ENCODE results near the gene ANKRD28.
"Not testable (repeated sequence)": the region's sequence is repeated elsewhere in the genome, so short reads cannot be mapped to it uniquely, and the experiment has no call there.

DNA sequence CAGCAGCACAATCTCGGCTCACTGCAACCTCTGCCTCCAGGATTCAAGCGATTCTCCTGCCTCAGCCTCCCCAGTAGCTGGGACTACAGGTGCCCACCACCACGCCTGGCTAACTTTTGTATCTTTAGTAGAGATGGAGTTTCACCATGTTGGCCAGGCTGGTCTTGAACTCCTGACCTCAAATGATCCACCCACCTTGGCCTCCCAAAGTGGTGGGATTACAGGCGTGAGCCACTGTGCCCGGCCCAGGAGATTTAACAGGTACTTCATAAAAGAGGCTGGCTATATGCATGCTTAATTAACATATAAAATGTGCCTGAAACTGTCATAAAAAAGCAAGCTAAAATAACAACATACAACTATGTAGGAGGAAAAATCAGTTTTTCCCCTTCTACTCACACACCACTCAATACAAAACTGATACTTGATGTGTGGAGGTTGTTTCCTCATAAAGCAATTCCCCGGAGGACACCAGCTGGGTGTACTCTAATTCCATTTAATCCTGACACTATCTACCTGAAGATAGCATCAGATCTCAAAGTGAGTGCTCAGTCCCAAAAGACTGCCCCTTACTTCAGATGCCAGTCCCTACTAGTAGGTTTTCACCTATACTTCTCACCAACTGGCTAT, 22.7 kb downstream of the ANKRD28 start:
- TF ChIP-seq, protein P1, sequence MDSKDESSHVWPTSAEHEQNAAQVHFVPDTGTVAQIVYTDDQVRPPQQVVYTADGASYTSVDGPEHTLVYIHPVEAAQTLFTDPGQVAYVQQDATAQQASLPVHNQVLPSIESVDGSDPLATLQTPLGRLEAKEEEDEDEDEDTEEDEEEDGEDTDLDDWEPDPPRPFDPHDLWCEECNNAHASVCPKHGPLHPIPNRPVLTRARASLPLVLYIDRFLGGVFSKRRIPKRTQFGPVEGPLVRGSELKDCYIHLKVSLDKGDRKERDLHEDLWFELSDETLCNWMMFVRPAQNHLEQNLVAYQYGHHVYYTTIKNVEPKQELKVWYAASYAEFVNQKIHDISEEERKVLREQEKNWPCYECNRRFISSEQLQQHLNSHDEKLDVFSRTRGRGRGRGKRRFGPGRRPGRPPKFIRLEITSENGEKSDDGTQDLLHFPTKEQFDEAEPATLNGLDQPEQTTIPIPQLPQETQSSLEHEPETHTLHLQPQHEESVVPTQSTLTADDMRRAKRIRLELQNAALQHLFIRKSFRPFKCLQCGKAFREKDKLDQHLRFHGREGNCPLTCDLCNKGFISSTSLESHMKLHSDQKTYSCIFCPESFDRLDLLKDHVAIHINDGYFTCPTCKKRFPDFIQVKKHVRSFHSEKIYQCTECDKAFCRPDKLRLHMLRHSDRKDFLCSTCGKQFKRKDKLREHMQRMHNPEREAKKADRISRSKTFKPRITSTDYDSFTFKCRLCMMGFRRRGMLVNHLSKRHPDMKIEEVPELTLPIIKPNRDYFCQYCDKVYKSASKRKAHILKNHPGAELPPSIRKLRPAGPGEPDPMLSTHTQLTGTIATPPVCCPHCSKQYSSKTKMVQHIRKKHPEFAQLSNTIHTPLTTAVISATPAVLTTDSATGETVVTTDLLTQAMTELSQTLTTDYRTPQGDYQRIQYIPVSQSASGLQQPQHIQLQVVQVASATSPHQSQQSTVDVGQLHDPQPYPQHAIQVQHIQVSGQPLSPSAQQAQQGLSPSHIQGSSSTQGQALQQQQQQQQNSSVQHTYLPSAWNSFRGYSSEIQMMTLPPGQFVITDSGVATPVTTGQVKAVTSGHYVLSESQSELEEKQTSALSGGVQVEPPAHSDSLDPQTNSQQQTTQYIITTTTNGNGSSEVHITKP (IDR thresholded peaks at IDR 0.05; ENCODE audit: partially characterized antibody): not testable (repeated sequence)
- not testable (repeated sequence) for TF ChIP-seq SPI1 (IDR thresholded peaks at IDR 0.05; ENCODE audit: borderline replicate concordance, low read depth, low read length); C11orf30 (IDR thresholded peaks at IDR 0.05; ENCODE audit: low read depth); ATF1 (CRISPR knock-in tag; IDR thresholded peaks at IDR 0.05); ATF1 (tag; IDR thresholded peaks at IDR 0.05); FOXJ3 (CRISPR knock-in tag; IDR thresholded peaks at IDR 0.05); JUN (IDR thresholded peaks at IDR 0.05; ENCODE audit: borderline replicate concordance, low read depth, low read length); JUN (CRISPR knock-in tag; IDR thresholded peaks at IDR 0.05; ENCODE audit: borderline replicate concordance); TAF1 (IDR thresholded peaks at IDR 0.05; ENCODE audit: control insufficient read depth, extremely low read depth, insufficient read depth, low read length, severe bottlenecking)
- TF ChIP-seq, protein P2, sequence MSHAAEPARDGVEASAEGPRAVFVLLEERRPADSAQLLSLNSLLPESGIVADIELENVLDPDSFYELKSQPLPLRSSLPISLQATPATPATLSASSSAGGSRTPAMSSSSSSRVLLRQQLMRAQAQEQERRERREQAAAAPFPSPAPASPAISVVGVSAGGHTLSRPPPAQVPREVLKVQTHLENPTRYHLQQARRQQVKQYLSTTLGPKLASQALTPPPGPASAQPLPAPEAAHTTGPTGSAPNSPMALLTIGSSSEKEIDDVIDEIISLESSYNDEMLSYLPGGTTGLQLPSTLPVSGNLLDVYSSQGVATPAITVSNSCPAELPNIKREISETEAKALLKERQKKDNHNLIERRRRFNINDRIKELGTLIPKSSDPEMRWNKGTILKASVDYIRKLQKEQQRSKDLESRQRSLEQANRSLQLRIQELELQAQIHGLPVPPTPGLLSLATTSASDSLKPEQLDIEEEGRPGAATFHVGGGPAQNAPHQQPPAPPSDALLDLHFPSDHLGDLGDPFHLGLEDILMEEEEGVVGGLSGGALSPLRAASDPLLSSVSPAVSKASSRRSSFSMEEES (CRISPR knock-in tag; IDR thresholded peaks at IDR 0.05): not testable (repeated sequence)
- TF ChIP-seq, protein P3, sequence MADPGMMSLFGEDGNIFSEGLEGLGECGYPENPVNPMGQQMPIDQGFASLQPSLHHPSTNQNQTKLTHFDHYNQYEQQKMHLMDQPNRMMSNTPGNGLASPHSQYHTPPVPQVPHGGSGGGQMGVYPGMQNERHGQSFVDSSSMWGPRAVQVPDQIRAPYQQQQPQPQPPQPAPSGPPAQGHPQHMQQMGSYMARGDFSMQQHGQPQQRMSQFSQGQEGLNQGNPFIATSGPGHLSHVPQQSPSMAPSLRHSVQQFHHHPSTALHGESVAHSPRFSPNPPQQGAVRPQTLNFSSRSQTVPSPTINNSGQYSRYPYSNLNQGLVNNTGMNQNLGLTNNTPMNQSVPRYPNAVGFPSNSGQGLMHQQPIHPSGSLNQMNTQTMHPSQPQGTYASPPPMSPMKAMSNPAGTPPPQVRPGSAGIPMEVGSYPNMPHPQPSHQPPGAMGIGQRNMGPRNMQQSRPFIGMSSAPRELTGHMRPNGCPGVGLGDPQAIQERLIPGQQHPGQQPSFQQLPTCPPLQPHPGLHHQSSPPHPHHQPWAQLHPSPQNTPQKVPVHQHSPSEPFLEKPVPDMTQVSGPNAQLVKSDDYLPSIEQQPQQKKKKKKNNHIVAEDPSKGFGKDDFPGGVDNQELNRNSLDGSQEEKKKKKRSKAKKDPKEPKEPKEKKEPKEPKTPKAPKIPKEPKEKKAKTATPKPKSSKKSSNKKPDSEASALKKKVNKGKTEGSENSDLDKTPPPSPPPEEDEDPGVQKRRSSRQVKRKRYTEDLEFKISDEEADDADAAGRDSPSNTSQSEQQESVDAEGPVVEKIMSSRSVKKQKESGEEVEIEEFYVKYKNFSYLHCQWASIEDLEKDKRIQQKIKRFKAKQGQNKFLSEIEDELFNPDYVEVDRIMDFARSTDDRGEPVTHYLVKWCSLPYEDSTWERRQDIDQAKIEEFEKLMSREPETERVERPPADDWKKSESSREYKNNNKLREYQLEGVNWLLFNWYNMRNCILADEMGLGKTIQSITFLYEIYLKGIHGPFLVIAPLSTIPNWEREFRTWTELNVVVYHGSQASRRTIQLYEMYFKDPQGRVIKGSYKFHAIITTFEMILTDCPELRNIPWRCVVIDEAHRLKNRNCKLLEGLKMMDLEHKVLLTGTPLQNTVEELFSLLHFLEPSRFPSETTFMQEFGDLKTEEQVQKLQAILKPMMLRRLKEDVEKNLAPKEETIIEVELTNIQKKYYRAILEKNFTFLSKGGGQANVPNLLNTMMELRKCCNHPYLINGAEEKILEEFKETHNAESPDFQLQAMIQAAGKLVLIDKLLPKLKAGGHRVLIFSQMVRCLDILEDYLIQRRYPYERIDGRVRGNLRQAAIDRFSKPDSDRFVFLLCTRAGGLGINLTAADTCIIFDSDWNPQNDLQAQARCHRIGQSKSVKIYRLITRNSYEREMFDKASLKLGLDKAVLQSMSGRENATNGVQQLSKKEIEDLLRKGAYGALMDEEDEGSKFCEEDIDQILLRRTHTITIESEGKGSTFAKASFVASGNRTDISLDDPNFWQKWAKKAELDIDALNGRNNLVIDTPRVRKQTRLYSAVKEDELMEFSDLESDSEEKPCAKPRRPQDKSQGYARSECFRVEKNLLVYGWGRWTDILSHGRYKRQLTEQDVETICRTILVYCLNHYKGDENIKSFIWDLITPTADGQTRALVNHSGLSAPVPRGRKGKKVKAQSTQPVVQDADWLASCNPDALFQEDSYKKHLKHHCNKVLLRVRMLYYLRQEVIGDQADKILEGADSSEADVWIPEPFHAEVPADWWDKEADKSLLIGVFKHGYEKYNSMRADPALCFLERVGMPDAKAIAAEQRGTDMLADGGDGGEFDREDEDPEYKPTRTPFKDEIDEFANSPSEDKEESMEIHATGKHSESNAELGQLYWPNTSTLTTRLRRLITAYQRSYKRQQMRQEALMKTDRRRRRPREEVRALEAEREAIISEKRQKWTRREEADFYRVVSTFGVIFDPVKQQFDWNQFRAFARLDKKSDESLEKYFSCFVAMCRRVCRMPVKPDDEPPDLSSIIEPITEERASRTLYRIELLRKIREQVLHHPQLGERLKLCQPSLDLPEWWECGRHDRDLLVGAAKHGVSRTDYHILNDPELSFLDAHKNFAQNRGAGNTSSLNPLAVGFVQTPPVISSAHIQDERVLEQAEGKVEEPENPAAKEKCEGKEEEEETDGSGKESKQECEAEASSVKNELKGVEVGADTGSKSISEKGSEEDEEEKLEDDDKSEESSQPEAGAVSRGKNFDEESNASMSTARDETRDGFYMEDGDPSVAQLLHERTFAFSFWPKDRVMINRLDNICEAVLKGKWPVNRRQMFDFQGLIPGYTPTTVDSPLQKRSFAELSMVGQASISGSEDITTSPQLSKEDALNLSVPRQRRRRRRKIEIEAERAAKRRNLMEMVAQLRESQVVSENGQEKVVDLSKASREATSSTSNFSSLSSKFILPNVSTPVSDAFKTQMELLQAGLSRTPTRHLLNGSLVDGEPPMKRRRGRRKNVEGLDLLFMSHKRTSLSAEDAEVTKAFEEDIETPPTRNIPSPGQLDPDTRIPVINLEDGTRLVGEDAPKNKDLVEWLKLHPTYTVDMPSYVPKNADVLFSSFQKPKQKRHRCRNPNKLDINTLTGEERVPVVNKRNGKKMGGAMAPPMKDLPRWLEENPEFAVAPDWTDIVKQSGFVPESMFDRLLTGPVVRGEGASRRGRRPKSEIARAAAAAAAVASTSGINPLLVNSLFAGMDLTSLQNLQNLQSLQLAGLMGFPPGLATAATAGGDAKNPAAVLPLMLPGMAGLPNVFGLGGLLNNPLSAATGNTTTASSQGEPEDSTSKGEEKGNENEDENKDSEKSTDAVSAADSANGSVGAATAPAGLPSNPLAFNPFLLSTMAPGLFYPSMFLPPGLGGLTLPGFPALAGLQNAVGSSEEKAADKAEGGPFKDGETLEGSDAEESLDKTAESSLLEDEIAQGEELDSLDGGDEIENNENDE (IDR thresholded peaks at IDR 0.05; ENCODE audit: low read depth, low read length): not testable (repeated sequence)
- TF ChIP-seq, protein P4, sequence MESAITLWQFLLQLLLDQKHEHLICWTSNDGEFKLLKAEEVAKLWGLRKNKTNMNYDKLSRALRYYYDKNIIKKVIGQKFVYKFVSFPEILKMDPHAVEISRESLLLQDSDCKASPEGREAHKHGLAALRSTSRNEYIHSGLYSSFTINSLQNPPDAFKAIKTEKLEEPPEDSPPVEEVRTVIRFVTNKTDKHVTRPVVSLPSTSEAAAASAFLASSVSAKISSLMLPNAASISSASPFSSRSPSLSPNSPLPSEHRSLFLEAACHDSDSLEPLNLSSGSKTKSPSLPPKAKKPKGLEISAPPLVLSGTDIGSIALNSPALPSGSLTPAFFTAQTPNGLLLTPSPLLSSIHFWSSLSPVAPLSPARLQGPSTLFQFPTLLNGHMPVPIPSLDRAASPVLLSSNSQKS (CRISPR knock-in tag; IDR thresholded peaks at IDR 0.05): not testable (repeated sequence)

All from K562 (cell line).